Lower leg skin (tissue), 4 donors: ENCODE data around the gene NKAIN1. TPM values are rescaled to one million over a fixed set of nuclear protein-coding genes. Genes with fewer than 3 reads are reported as not detected.
A peak's percentile ranks its signal among the peaks of the same experiment; 100 is the strongest.

Experiments
- DNase-seq, 2 donors: peaks; one replicate each; pipeline ENCODE4 v3.0.0-alpha.2; 2019; ENCODE audit warnings: low spot score in 2 of 2
- H3K4me3 ChIP-seq: fragments of 200-600 bp; sonication (generic); 2 replicates; pipeline ENCODE4 v1.5.1; 2017; ENCODE audit warnings: mild to moderate bottlenecking, low read depth; ENCODE audit not compliant: poor library complexity, severe bottlenecking
- CTCF ChIP-seq, 3 donors: fragments of 450-650 bp; IDR thresholded peaks; one replicate each; pipeline ENCODE4 v1.5.1; 2016; ENCODE audit warnings: antibody characterized with exemption in 3 of 3, mild to moderate bottlenecking in 3 of 3, moderate library complexity in 2 of 3
- POLR2A ChIP-seq, 2 donors: fragments of 450-650 bp; IDR thresholded peaks; one replicate each; pipeline ENCODE4 v1.6.1; 2016 to 2017; ENCODE audit warnings: antibody characterized with exemption in 2 of 2, mild to moderate bottlenecking in 1 of 2, moderate library complexity in 1 of 2
- WGBS, 2 donors: methylation state at CpG; one replicate each; pipeline ENCODE4 v1.1.5; 2018; 5-methylcytosine and 5-hydroxymethylcytosine counted together
- intact Hi-C: fragments of 100-400 bp; cut with DNase I; formaldehyde crosslinking; loops from one replicate; pipeline ENCODE4 v1.15.0; 2023; ENCODE audit warnings: low total_unique reads
- total RNA-seq, 4 donors: library from RNA; depleted of rRNA; stranded (reverse); fragments of >200 nt; gene quantifications; one replicate each; pipeline ENCODE4 v1.1.0, GENCODE V29; 2016

NKAIN1 gene
- total RNA-seq, 4 donors from 2014 or later: 0.46 to 1.4 (median 0.91) TPM

- intact Hi-C loops: no loop called here
- no peak overlapping the region for H3K4me3 ChIP-seq
- 83 to 94% methylated on average over 1 of the region's 1 CpG for WGBS, 2 donors
- TF ChIP-seq CTCF (IDR thresholded peaks at IDR 0.05) (no peak), POLR2A (IDR thresholded peaks at IDR 0.05) (no peak)
- no peak for DNase-seq
Measured at GRCh38 chr1:31257213-31257612, 17.5 kb upstream of the NKAIN1 start.

GRCh38 chr1:31249854-31250253 is 10.2 kb upstream of the NKAIN1 start:
- 85 to 91% methylated on average over 3 of the region's 3 CpGs for WGBS, 2 donors
- intact Hi-C loops: no loop called here
- peak in 1 of 2 donors; percentile 43 for DNase-seq
- TF ChIP-seq CTCF (IDR thresholded peaks at IDR 0.05) (no peak), POLR2A (IDR thresholded peaks at IDR 0.05) (no peak)
- H3K4me3 ChIP-seq: no peak overlapping the region

- DNase-seq: peak in 1 of 2 donors; percentile 45
- intact Hi-C loops: no loop called here
- H3K4me3 ChIP-seq: no peak overlapping the region
- TF ChIP-seq CTCF (IDR thresholded peaks at IDR 0.05) (no peak), POLR2A (IDR thresholded peaks at IDR 0.05) (no peak)
- WGBS, 2 donors: 91 to 93% methylated on average over 4 of the region's 4 CpGs
Measured at GRCh38 chr1:31248276-31248675, 8.6 kb upstream of the NKAIN1 start.

- intact Hi-C loops: no loop called here
- 72 to 75% methylated on average over 4 of the region's 4 CpGs for WGBS, 2 donors
- no peak for DNase-seq
- no peak for TF ChIP-seq CTCF (IDR thresholded peaks at IDR 0.05)
- TF ChIP-seq POLR2A (IDR thresholded peaks at IDR 0.05): no peak
- no peak overlapping the region for H3K4me3 ChIP-seq
Measured at GRCh38 chr1:31244326-31244725, 4.6 kb upstream of the NKAIN1 start.

GRCh38 chr1:31243501-31244286 is 4.0 kb upstream of the NKAIN1 start:
- no peak for TF ChIP-seq CTCF (IDR thresholded peaks at IDR 0.05)
- no peak for TF ChIP-seq POLR2A (IDR thresholded peaks at IDR 0.05)
- DNase-seq: no peak
- 67 to 71% methylated on average over 10 of the region's 10 CpGs for WGBS, 2 donors
- intact Hi-C loops: no loop called here
- no peak overlapping the region for H3K4me3 ChIP-seq

- TF ChIP-seq CTCF (IDR thresholded peaks at IDR 0.05): no peak
- TF ChIP-seq POLR2A (IDR thresholded peaks at IDR 0.05): no peak
- 63 to 76% methylated on average over 8 of the region's 8 CpGs for WGBS, 2 donors
- H3K4me3 ChIP-seq: no peak overlapping the region
- intact Hi-C loops: no loop called here
- no peak for DNase-seq
Measured at GRCh38 chr1:31241321-31241720, 1.6 kb upstream of the NKAIN1 start.
